Measurements from ENCODE around the gene FICD.

The FICD gene

DNA sequence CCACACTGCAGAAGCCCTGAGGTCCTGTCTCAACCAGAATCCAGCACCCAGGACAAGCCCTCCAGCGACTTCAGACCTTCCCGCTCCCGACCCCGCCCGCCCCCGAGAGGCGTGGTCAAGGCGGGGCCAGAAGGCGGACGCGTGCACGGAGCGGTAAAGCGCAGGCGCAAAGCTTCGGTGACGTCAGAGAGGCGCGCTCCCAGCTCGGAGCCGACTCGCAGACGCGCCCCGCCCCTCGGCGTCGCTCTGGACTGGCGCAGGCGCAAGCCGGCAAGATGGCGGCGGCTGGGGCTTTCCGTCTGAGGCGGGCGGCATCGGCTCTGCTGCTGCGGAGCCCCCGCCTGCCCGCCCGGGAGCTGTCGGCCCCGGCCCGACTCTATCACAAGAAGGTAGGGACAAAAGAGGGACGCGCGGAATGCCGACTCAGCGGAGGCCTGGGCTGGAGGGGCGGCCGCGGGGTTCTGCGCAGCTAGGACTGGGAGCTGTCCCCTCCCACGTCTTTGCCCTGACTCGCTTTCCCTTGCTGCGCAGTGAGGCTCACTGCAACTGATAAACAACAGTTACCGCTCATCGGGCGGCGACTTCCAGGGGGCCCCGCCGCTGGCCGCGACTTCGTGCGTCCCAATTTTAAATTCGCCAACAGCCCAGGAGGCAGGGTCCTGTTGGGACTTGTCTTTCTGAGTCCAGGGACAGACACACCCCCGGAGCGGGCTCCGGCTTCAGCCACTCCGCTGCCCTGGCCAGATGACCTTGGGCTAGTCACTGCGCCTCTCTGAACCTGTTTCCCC lies 47.5 kb downstream of the FICD start, which contains the start of gene ISCU:
Gene ISCU (plus strand): TSS at position 249 of the 788 bp plus-strand sequence. CDS start 27 bp downstream, at position 276.
- peak; percentile 97 for DNase-seq
- in situ Hi-C loops (cut with MboI; ENCODE audit: low pct_unique_long_range_greater_than_20kb, low sequenced_read_pairs), result no loop called here

DNA sequence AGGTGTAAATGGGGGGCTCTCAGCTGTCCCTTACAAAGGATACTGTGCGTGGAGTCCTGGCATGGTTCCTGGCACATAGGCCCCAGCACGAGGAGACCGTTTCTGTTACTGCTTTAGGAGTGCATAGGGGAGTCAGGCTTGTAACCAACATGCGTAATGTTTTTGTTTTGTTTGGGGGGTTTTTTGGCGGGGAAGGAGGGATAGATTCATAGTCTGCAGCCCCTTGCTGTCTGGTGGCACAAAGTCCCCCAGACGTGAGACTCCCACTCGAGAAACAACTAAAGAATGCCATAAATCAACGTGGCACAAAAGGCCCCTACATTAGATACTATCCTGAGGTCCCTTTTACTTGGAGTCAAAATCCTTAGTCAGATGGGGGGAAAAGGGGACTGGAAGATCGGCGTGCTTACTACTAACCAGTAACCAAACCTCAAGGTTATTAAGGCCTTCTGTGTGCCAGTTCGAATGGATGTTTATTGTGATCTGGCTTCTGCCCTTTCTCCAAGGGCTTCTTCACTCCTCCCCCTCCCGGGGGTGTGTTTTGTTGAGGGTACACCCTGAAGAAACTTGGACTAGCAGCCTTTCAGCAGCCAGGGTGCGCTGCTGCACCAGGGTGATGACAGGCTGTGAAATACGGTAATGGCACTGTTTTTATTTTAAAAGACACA lies 48.2 kb downstream of the FICD start:
- in situ Hi-C loops (cut with MboI; ENCODE audit: low pct_unique_long_range_greater_than_20kb, low sequenced_read_pairs), result no loop called here
- DNase-seq, result peak; percentile 91

DNA sequence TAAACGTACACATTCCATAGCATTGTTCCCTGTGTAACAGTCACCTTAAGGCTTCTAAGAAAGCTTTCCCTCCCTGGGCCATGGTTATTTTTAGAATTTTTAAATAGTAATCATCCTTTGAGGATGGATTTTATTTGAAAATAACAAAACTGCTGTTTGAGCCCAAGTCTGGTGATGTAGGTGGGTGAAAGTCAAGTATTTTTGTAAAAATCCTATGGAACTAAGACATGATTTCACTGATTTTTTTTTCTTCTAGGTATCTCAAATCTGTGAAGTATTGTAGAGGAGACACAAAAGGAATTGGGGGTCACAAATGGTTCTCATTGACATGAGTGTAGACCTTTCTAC lies 48.7 kb downstream of the FICD start:
- in situ Hi-C loops (cut with MboI; ENCODE audit: low pct_unique_long_range_greater_than_20kb, low sequenced_read_pairs), result no loop called here
- DNase-seq, result no peak

GRCh38 chr12:108564724-108565123 lies 49.6 kb downstream of the FICD start:
- in situ Hi-C loops (cut with MboI; ENCODE audit: low pct_unique_long_range_greater_than_20kb, low sequenced_read_pairs), result no loop called here
- DNase-seq, result peak; percentile 42

DNA sequence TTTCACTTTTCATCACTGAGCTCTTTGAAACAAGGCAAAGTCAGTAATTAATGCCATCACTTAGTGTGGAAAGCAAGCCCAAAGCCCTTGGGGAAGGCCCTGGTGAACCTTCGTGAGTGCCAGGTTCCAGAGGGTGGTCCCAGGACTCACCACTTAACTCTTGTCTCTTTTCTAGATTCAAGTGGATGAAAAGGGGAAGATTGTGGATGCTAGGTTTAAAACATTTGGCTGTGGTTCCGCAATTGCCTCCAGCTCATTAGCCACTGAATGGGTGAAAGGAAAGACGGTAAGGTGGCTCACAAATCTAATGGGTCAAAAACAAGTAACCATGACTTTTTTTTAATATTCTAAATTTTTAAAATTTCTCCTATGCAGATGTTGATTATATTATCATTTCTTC lies 50.1 kb downstream of the FICD start:
- in situ Hi-C loops (cut with MboI; ENCODE audit: low pct_unique_long_range_greater_than_20kb, low sequenced_read_pairs), result no loop called here
- no peak for DNase-seq

GRCh38 chr12:108565976-108566375 lies 50.9 kb downstream of the FICD start:
- peak; percentile 50 for DNase-seq
- in situ Hi-C loops (cut with MboI; ENCODE audit: low pct_unique_long_range_greater_than_20kb, low sequenced_read_pairs), result no loop called here

GRCh38 chr12:108566452-108566851 lies 51.4 kb downstream of the FICD start:
- in situ Hi-C loops (cut with MboI; ENCODE audit: low pct_unique_long_range_greater_than_20kb, low sequenced_read_pairs), result no loop called here

GRCh38 chr12:108567406-108568337 lies 52.6 kb downstream of the FICD start:
- in situ Hi-C loops (cut with MboI; ENCODE audit: low pct_unique_long_range_greater_than_20kb, low sequenced_read_pairs), result no loop called here
- no peak for DNase-seq

More at GRCh38 chr12:108566452-108566851, 51.4 kb downstream of the FICD start:
- no peak for DNase-seq

- DNase-seq, result no peak
- in situ Hi-C loops (cut with MboI; ENCODE audit: low pct_unique_long_range_greater_than_20kb, low sequenced_read_pairs), result no loop called here
Measured at GRCh38 chr12:108568338-108569154, 53.5 kb downstream of the FICD start.
